ENCODE data around the gene SLC4A2. TPM values are rescaled to one million over a fixed set of nuclear protein-coding genes. Genes with fewer than 3 reads are reported as not detected.

The SLC4A2 gene
- total and polyA plus RNA-seq, 4 donors = 27.5 to 98.8 (median 72.6) TPM

GRCh38 chr7:151035902-151036301 is 23.5 kb upstream of the SLC4A2 start:
- Histone ChIP-seq H3K9ac (ENCODE audit: low read depth in 1 of 2, low read length in 2 of 2) (no peak overlapping the region), H3K27me3 (ENCODE audit: control insufficient read depth in 4 of 4, insufficient read depth in 4 of 4, low read length in 3 of 4) (no peaks in the 10 kb centered on the region), H3K27ac (ENCODE audit: low read depth in 1 of 2, low read length in 2 of 2) (no peak overlapping the region), H3K4me1 (ENCODE audit: control insufficient read depth in 4 of 4, insufficient read depth in 4 of 4, low read length in 3 of 4) (peaks cover 0 to 5% (median 0%) of the 10 kb centered on the region in 4 donors), H3K4me3 (ENCODE audit: low read depth in 1 of 3, low read length in 3 of 3) (no peak overlapping the region), H3K9me3 (ENCODE audit: control insufficient read depth in 4 of 4, low read length in 3 of 4) (no peaks in the 10 kb centered on the region), H3K36me3 (ENCODE audit: control insufficient read depth in 4 of 4, insufficient read depth in 3 of 4, low read depth in 1 of 4, low read length in 3 of 4) (peaks cover 0 to 22% (median 5%) of the 10 kb centered on the region in 4 donors)
- 94% methylated on average over 17 of the region's 17 CpGs for WGBS
- no peak for DNase-seq (ENCODE audit: low spot score)
- TF ChIP-seq HNF4A (conservative IDR thresholded peaks at IDR 0.05) (no peak), RAD21 (IDR thresholded peaks at IDR 0.05) (no peak), GABPA (IDR thresholded peaks at IDR 0.05 in 1 of 2, conservative IDR thresholded peaks at IDR 0.05 in 1 of 2) (no peak), ATF3 (IDR thresholded peaks at IDR 0.05) (no peak), CTCF (IDR thresholded peaks at IDR 0.05; ENCODE audit: low read depth, low read length, missing input control) (no peak), MAX (IDR thresholded peaks at IDR 0.05) (no peak), SP1 (IDR thresholded peaks at IDR 0.05) (no peak), EGR1 (IDR thresholded peaks at IDR 0.05; ENCODE audit: low read depth in 2 of 2) (no peak), RXRA (IDR thresholded peaks at IDR 0.05) (no peak), YY1 (IDR thresholded peaks at IDR 0.05) (no peak), ZBTB33 (IDR thresholded peaks at IDR 0.05) (no peak)
- TF ChIP-seq, protein P1, sequence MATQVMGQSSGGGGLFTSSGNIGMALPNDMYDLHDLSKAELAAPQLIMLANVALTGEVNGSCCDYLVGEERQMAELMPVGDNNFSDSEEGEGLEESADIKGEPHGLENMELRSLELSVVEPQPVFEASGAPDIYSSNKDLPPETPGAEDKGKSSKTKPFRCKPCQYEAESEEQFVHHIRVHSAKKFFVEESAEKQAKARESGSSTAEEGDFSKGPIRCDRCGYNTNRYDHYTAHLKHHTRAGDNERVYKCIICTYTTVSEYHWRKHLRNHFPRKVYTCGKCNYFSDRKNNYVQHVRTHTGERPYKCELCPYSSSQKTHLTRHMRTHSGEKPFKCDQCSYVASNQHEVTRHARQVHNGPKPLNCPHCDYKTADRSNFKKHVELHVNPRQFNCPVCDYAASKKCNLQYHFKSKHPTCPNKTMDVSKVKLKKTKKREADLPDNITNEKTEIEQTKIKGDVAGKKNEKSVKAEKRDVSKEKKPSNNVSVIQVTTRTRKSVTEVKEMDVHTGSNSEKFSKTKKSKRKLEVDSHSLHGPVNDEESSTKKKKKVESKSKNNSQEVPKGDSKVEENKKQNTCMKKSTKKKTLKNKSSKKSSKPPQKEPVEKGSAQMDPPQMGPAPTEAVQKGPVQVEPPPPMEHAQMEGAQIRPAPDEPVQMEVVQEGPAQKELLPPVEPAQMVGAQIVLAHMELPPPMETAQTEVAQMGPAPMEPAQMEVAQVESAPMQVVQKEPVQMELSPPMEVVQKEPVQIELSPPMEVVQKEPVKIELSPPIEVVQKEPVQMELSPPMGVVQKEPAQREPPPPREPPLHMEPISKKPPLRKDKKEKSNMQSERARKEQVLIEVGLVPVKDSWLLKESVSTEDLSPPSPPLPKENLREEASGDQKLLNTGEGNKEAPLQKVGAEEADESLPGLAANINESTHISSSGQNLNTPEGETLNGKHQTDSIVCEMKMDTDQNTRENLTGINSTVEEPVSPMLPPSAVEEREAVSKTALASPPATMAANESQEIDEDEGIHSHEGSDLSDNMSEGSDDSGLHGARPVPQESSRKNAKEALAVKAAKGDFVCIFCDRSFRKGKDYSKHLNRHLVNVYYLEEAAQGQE (IDR thresholded peaks at IDR 0.05) = no peak

GRCh38 chr7:151038951-151039849 is 20.2 kb upstream of the SLC4A2 start:
- H3K27ac ChIP-seq (ENCODE audit: low read depth in 1 of 2, low read length in 2 of 2) = no peak overlapping the region
- WGBS = 54% methylated on average over 12 of the region's 12 CpGs
- DNase-seq (ENCODE audit: low spot score) = peak; percentile 87
- no peak overlapping the region for H3K4me3 ChIP-seq (ENCODE audit: low read depth in 1 of 3, low read length in 3 of 3)
- no peaks in the 10 kb centered on the region for H3K9me3 ChIP-seq (ENCODE audit: control insufficient read depth in 4 of 4, low read length in 3 of 4)
- TF ChIP-seq RAD21 (IDR thresholded peaks at IDR 0.05) (no peak), JUND (IDR thresholded peaks at IDR 0.05) (peak in 1 of 2 donors; percentile 64)
- peaks cover 0 to 28% (median 5%) of the 10 kb centered on the region in 4 donors for H3K36me3 ChIP-seq (ENCODE audit: control insufficient read depth in 4 of 4, insufficient read depth in 3 of 4, low read depth in 1 of 4, low read length in 3 of 4)
- H3K4me1 ChIP-seq (ENCODE audit: control insufficient read depth in 4 of 4, insufficient read depth in 4 of 4, low read length in 3 of 4) = peaks cover 0 to 5% (median 0%) of the 10 kb centered on the region in 4 donors
- H3K9ac ChIP-seq (ENCODE audit: low read depth in 1 of 2, low read length in 2 of 2) = no peak overlapping the region
- H3K27me3 ChIP-seq (ENCODE audit: control insufficient read depth in 4 of 4, insufficient read depth in 4 of 4, low read length in 3 of 4) = no peaks in the 10 kb centered on the region
